ENCODE results near the gene RANBP6.

DNA sequence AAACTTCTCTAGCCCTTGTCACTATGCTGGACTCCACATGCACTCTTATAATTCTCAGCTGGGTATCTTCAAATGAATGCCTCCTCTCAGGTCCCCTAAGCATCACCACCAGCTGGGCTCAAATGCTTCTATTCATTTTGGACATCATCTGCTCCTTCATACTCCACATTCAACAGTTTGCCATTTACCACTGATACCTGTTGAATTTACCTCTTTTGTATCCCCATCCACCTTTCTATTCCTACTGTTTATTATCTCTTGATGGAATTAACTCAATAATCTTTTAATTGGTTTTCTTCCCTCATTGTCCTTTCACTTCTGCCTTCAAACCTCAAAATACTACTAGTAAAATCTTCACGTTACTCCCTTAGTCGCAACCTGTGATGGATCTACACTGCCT, 14.5 kb downstream of the RANBP6 start:
- TF ChIP-seq, protein P1, sequence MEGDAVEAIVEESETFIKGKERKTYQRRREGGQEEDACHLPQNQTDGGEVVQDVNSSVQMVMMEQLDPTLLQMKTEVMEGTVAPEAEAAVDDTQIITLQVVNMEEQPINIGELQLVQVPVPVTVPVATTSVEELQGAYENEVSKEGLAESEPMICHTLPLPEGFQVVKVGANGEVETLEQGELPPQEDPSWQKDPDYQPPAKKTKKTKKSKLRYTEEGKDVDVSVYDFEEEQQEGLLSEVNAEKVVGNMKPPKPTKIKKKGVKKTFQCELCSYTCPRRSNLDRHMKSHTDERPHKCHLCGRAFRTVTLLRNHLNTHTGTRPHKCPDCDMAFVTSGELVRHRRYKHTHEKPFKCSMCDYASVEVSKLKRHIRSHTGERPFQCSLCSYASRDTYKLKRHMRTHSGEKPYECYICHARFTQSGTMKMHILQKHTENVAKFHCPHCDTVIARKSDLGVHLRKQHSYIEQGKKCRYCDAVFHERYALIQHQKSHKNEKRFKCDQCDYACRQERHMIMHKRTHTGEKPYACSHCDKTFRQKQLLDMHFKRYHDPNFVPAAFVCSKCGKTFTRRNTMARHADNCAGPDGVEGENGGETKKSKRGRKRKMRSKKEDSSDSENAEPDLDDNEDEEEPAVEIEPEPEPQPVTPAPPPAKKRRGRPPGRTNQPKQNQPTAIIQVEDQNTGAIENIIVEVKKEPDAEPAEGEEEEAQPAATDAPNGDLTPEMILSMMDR (IDR thresholded peaks at IDR 0.05; ENCODE audit: low read depth, low read length) = no peak
- TF ChIP-seq, protein P2, sequence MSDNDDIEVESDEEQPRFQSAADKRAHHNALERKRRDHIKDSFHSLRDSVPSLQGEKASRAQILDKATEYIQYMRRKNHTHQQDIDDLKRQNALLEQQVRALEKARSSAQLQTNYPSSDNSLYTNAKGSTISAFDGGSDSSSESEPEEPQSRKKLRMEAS (IDR thresholded peaks at IDR 0.05; ENCODE audit: low read depth, low read length) = no peak
- TF ChIP-seq POLR2A (IDR thresholded peaks at IDR 0.05; ENCODE audit: extremely low read depth, insufficient read length) = no peak
- TF ChIP-seq MYC (IDR thresholded peaks at IDR 0.05; ENCODE audit: low read depth, low read length) = no peak

All from NB4 (cell line).